NCI-H446 (cell line): ENCODE measurements around the gene PTPRH.

Experiments used
- DNase-seq, 2 experiments: peaks; one replicate each; lab custom pipeline; 2025; lab: John Stamatoyannopoulos, UW

The PTPRH gene

GRCh38 chr19:55246462-55247451 is 37.5 kb upstream of the PTPRH start:
- no peak for DNase-seq

DNA sequence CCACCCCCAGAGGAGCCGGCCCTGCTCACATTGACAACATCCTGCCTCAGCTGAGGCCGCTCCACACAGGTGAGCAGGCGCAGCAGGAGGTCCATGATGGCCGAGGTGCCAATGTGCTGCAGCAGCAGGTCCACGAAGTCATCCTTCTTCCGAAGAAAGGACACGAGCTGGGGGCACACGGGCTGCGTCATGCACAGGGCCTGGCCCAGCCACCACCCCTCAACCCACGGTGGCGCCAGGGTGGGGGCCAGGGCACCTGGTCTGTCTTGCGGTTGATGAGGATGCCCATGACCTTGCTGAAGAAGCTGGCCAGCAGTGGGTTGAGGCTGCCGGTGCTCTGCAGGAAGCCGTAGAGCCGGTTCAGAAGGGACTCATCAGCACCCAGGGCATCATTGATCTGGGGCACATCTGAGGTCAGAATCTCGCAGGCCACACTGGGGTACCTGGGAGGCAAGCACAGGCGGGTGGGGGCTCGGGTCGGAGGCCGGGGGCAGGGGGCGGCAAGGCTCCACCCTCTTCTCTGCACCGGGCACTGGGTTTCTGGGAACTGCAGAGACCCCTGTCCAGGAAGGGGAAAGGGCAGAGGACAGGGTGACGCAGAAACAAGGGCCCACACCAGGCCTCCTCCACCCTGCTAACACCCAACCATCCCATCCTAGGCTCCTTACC is 36.1 kb upstream of the PTPRH start:
- DNase-seq = no peak

- DNase-seq = no peak
Measured at GRCh38 chr19:55244004-55244680, 34.8 kb upstream of the PTPRH start.

DNA sequence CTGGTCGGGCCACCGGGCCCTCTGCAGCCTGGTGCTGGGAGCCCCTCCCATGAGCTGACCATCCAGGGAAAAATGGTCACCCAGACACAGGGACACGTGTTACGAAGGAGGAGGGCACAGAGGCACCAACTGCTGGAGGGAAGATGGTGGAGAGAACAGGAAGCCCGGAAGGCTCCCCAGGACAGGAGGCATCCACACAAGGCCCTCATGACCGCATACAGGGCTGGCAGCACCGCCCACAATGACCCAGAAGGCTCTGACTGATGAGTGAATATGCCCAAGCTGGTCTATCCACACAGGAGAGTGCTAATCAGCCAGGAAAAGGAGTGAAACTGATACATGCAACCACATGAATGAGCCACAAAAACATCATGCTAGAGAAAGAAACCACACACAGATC is 33.2 kb upstream of the PTPRH start:
- no peak for DNase-seq

DNA sequence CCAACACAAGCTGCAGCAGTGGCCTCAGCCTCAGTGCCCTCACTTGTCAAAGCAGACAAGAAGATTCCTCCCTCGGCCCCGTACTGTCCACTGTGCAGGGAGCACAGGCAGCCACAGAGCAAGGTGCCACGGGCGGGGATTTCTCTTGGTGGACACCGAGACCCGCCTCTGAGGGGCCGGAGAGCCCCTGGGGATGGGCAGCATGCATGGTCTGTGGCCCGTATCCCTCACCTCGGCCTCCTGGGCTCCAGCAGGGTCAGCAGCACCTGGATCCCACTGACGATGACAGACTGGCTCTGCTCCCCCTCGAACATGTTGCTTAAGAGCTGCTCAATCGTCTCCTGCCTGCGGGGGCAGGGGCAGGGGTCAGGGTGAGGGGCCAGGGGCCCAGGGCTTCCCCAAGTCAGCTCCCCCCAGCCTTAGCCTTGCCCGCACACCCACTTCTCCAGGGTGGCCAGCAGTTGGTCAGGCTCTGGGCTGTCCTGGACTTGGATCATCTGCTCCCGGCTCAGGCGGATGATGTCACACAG is 32.7 kb upstream of the PTPRH start:
- no peak for DNase-seq

GRCh38 chr19:55241143-55241934 is 32.0 kb upstream of the PTPRH start:
- DNase-seq = no peak

DNA sequence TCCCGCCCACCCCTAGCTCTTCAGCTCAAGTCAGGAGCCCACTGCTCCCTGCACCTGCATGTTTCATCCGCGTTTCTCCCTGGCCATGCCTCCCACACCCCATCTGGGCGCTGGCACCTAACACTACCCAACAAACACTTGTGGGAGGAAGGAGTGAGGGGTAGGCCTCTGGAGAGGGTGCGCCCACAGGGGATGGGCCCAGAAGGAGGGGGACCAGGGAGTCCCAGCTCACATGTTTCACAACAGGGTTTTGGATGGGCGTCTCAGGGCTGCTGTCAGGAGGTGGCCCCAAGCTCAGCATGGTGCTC is 31.4 kb upstream of the PTPRH start:
- DNase-seq = no peak

DNA sequence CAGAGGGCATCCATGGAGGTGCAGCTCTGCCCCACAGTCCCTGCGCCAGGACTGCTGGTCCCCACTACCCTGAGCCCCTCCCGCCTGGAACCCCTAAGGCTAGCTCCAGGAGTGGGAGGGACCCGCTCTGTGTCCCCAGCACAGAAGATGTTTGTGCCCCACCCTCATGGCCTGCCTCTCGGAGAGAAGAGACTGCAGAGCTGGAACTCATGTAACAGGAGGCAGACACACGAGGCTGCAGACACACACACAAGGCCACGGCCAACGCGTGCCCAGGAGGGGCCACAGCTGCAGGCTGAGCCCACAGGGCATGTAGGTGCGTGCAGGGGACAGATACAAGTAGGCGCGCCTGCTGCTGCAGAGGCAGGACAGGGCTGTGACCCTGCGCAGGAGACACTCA is 29.7 kb upstream of the PTPRH start:
- no peak for DNase-seq

- DNase-seq = no peak
Measured at GRCh38 chr19:55238030-55238429, 28.7 kb upstream of the PTPRH start.

DNA sequence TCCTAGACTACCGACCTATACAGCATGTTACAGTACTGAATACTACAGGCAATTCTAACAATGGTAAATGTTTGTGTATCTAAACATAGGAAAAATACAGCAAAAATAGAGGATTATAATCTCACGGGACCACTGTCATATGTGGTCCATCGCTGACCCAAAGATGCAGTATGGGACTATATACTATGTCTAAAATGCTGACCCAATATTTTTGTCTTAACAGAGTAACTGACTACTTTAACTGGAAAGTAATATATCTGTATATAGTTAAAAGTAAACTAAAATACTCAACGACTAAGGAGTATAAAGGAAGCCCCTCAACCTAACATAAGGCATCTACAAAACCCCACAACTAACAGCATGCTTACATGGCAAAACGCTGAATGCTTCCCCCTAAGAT is 23.7 kb upstream of the PTPRH start:
- no peak for DNase-seq

GRCh38 chr19:55232286-55232602 is 22.9 kb upstream of the PTPRH start:
- no peak for DNase-seq

DNA sequence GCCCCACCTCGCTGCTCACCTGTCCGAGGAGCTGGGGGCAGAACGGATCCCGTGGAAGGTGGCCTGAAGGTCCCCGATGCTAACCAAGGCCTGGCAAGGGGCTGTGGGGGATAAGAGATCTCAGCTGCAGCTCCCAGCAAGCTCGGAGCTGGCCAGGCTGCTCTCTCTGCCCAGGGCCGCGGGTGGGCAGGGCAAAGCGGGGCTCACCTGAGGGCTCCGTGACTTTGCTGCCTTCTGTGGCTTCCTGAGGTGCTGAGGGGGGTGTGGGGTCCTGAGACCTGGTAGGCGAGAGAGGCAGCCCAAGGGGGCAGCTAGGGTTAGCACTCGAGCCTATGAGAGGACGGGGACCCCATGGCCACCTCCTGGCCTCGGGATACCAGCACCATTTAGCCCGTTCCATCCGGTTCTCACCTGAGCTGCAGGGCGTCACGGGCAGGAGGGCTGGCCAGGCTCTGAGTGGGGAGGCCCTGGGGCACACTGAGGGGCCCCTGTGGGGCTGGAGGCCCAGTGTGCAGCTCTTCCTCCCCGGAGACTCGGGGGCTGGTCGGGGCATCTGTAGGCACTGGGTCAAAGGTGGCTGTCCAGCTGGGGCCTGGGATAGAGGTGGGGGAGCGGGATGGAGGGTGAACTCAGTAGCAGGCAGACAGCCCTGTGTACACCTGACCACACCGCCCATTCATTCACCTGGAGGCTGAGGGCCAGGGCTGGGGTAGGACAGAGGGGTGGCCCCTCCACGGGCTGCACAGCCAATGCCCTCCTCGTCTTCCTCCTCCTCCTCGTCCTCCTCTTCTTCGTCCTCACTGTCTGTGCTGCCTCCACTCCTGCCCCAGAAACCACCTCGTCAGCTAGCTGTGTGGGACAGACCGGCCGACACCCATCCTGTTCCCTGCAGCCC is 22.3 kb upstream of the PTPRH start:
- DNase-seq = no peak

DNA sequence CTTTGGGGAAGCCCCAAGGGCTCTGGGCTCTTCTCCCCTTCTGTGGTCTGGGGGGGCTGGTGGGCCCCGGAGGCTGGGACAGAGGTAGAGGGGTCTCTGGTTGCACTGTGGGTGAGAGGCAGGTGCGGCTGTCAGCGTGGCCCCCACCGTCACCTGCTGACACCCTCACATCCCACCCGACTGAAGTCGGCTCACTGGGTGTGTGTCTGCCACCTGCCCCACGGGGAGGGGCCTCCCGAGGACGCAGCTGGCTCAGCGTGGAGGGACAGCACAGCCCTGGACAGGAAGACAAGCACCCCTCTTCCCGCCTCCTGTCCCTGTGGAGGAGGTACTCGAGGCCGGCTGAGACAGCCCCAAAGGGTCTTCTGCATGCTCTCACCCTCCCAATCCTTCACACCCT is 21.5 kb upstream of the PTPRH start:
- DNase-seq = no peak

DNA sequence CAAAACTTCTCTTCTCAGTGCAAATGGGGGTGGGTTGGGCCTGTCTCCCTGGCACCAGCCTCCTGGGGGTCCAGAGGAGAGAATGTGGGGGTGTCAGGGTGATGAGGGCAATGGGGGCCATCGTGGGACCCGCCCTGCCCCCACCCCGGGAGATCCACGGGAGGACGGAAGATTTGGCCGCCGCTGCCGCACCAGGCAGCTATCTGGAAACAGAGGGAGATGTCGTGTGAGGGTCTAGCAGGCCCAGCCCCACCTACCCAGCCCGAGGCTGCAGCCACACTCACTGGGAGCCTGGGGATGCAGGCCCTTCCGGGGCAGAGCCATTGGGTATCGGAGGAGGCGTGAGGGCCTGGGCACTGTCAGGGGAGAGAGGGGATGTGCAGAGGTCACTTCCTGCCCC is 21.0 kb upstream of the PTPRH start:
- no peak for DNase-seq

DNA sequence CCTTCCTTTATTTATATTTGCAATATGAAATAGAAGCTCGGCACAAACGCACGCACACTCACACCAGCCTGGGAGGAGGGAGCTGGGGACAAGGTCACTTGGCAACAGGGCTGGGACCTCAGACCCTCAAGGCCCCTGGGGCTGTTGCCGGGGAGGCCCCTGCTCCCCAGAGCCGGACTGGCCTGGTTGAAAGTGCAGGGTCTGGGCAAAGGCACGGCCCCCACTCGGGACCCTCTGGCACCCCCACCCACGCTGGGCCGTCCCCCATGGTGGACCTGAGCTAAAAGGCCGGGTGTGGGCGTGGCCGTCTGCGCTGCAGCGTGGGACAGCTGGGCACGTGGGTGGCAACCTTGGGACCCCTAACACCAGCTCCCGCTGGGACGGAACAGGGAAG is 20.5 kb upstream of the PTPRH start:
- no peak for DNase-seq

- no peak for DNase-seq
Measured at GRCh38 chr19:55229145-55229788, 20.0 kb upstream of the PTPRH start.

DNA sequence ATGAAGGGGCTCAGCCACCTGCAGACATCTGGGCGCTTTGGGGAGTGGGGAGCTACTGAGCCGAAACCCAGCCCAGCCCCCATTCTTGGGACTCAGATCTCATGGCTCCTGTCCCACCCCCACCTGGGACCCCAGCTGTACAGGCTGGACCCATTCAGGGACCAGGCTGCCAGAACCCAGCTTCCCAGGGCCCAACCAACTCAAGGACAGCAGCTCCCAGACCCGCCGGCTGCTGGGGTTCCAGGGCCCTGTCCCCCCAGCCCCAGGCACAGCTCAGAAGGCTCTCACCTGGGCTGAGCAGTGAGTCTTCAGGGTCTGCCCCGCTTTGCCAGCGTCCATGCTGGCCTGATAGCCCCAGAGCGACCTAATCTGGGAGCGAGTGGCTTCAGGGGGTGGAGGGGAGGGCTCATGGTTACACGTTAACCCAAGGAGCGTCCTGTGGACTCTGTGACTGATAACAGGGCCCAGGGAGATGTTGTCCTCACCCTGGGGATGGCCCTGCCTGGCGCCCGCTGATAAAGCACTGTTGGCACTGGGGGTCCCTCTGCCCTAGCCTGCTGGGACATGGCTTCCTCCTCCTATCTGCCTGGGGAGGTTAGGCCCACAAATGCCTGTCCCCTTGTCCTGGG is 19.2 kb upstream of the PTPRH start, which contains the start of gene TMEM86B:
Gene TMEM86B, minus strand, starts transcription at position 361 of the 629 bp plus-strand sequence. Its CDS starts 22 bp downstream, at position 339.
- DNase-seq = no peak

- DNase-seq = no peak
Measured at GRCh38 chr19:55228015-55228391, 18.7 kb upstream of the PTPRH start.

DNA sequence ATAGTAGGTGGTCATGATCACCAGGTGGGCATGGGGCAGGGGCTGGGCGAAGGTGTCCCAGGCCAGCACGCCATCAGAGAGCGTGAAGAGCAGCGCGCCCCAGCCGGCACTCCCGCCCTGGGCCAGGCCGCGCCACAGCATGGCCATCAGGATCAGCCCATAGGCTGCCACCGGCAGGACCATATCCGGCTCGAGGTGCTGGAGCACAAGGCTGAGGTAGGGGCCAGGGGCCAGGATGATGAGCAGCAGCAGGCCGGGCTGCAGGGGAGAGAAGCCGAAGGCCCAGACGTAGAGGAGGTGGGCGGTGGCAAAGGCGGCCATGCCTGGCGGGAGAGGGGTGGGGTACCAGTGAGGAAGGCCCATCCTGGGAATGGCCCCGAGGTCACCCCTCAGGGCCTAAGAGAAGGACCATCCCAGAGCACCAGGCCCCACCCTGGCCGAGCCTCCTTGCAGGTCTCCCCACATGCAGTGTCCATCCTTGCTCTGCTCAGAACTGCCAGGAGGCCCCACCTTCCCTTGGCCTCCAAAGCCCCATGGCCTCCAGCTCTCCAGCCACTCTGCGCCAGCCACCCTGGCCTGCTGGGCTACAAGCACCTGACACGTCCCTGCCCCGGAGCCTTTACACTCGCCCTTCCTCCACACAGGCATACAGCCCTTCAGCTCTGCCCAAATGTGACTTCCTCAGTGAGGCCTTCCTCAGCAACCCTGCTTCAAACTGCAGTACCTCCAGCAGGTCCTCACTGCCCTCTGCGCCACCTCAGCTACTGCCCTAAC is 18.1 kb upstream of the PTPRH start:
- DNase-seq = no peak
